ENCODE results near the gene ST3GAL4. TPM values are rescaled to one million over a fixed set of nuclear protein-coding genes. Genes with fewer than 3 reads are reported as not detected.

ST3GAL4 gene
- total RNA-seq, 1 donor from 2014 or later: 0.71 TPM

DNA sequence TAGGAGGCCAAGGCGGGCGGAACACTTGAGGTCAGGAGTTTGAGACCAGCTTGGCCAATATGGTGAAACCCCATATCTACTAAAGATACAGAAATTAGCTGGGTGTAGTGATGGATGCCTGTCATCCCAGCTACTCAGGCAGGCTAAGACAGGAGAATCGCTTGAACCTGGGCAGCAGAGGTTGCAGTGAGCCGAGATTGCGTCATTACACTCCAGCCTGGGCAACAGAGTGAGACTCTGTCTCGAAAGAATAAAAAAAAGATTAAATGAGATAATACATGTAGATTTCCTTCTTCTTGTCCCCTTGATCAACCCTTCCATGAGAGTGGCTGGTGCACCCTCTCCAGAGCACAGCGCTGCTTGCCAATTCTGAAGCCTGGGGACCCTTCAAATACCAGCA lies 106.9 kb downstream of the ST3GAL4 start:
- intact Hi-C loops (cut with micrococcal nuclease): no loop called here
- POLR2A ChIA-PET: no interaction called here
- H3K27ac Mint-ChIP-seq: no peak overlapping the region
- DNase-seq: no peak
- H3K4me3 Mint-ChIP-seq: no peak overlapping the region
- no peaks in the 10 kb centered on the region for H3K36me3 Mint-ChIP-seq (ENCODE audit: low read depth)
- CTCF ChIA-PET: interaction anchor here (1.2 kb wide), 1 partner anchor 18 kb away, joined by 7 read pairs; no protein-coding TSS in a partner anchor
- ATAC-seq (ENCODE audit: low read depth): no peak
- H3K9me3 Mint-ChIP-seq: no peaks in the 10 kb centered on the region
- TF ChIP-seq, protein P1, sequence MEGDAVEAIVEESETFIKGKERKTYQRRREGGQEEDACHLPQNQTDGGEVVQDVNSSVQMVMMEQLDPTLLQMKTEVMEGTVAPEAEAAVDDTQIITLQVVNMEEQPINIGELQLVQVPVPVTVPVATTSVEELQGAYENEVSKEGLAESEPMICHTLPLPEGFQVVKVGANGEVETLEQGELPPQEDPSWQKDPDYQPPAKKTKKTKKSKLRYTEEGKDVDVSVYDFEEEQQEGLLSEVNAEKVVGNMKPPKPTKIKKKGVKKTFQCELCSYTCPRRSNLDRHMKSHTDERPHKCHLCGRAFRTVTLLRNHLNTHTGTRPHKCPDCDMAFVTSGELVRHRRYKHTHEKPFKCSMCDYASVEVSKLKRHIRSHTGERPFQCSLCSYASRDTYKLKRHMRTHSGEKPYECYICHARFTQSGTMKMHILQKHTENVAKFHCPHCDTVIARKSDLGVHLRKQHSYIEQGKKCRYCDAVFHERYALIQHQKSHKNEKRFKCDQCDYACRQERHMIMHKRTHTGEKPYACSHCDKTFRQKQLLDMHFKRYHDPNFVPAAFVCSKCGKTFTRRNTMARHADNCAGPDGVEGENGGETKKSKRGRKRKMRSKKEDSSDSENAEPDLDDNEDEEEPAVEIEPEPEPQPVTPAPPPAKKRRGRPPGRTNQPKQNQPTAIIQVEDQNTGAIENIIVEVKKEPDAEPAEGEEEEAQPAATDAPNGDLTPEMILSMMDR (IDR thresholded peaks at IDR 0.05): no peak
- H3K4me1 Mint-ChIP-seq: peaks cover 31% of the 10 kb centered on the region
- H3K27me3 Mint-ChIP-seq: peaks cover 6% of the 10 kb centered on the region

Other genes starting within 250 kb of the ST3GAL4 start
- gene RPUSD4, start 144.0 kb upstream of the ST3GAL4 start, total RNA-seq: 48.8 and 58.2 TPM in 2 replicates
- 8.7 and 11.7 TPM in 2 replicates for gene FAM118B, start 143.9 kb upstream of the ST3GAL4 start, total RNA-seq
- 121 and 128 TPM in 2 replicates for gene SRPRA, start 86.8 kb upstream of the ST3GAL4 start, total RNA-seq
- gene FOXRED1, start 86.5 kb upstream of the ST3GAL4 start, total RNA-seq: 39.1 and 44.9 TPM in 2 replicates
- gene TIRAP, start 72.6 kb upstream of the ST3GAL4 start, total RNA-seq: 16.6 and 18.3 TPM in 2 replicates
- 37.6 and 39.6 TPM in 2 replicates for gene DCPS, start 51.6 kb upstream of the ST3GAL4 start, total RNA-seq

Measured in activated B cell treated with CpG ODN at 0.5 μM for 24 hours (primary cell).